Lower lobe of right lung (tissue), 2 donors: Measurements from ENCODE around the gene MEF2B. TPM values are rescaled to one million over a fixed set of nuclear protein-coding genes. Genes with fewer than 3 reads are reported as not detected.

Experiments
- ATAC-seq, 2 donors: fragments of 200-7000 bp; cut with Tn5 transposase; one replicate each; pipeline ENCODE4 v1.9.1; 2020 to 2022; ENCODE audit warnings: mild to moderate bottlenecking in 2 of 2, moderate library complexity in 2 of 2
- DNase-seq: peaks from one replicate; pipeline ENCODE4 v3.0.0-alpha.2; 2020
- H3K27ac ChIP-seq: fragments of 200-600 bp; one replicate; pipeline ENCODE4 v1.8.0; 2022
- H3K27me3 ChIP-seq: fragments of 200-600 bp; one replicate; pipeline ENCODE4 v1.8.0; 2022; ENCODE audit warnings: low read depth
- H3K36me3 ChIP-seq: fragments of 200-600 bp; one replicate; pipeline ENCODE4 v1.8.0; 2022; ENCODE audit warnings: mild to moderate bottlenecking
- H3K4me1 ChIP-seq: fragments of 200-600 bp; one replicate; pipeline ENCODE4 v1.8.0; 2022
- H3K4me3 ChIP-seq: fragments of 200-600 bp; one replicate; pipeline ENCODE4 v1.8.0; 2022; ENCODE audit warnings: mild to moderate bottlenecking
- H3K9me3 ChIP-seq: fragments of 200-600 bp; one replicate; pipeline ENCODE4 v1.8.0; 2022
- intact Hi-C: fragments of 100-400 bp; cut with DNase I; formaldehyde crosslinking; loops from one replicate; pipeline ENCODE4 v1.11.0; 2022
- total RNA-seq: library from RNA; stranded (reverse); fragmentation: NEBNext Ultra II Directional; extraction: Animal tissue kit (Norgen Biotek cat#: 25700); gene quantifications from one replicate; pipeline ENCODE4 v1.2.1, GENCODE V29; 2021
- TF ChIP-seq, protein P1 (sequence below): fragments of 200-600 bp; IDR thresholded peaks from one replicate; pipeline ENCODE4 v1.8.0; 2022; ENCODE audit warnings: antibody characterized with exemption, mild to moderate bottlenecking
- donor health status: DM: no; HTN: yes; CAD: no; lungs with severe emphysema.

Gene MEF2B
- total RNA-seq, 1 donor from 2014 or later, result 2.7 TPM

- ATAC-seq (peak; percentile 92 to 97), DNase-seq (peak; percentile 95)
- H3K27me3 ChIP-seq, result no peaks in the 10 kb centered on the region
- peaks cover 25% of the 10 kb centered on the region for H3K36me3 ChIP-seq
- peak within 1 kb of the TSS; percentile 81 for H3K27ac ChIP-seq
- H3K4me1 ChIP-seq, result peaks cover 14% of the 10 kb centered on the region
- H3K4me3 ChIP-seq, result peak within 1 kb of the TSS; percentile 89
- no peaks in the 10 kb centered on the region for H3K9me3 ChIP-seq
- intact Hi-C loops, result no loop called here
- TF ChIP-seq, protein P1, sequence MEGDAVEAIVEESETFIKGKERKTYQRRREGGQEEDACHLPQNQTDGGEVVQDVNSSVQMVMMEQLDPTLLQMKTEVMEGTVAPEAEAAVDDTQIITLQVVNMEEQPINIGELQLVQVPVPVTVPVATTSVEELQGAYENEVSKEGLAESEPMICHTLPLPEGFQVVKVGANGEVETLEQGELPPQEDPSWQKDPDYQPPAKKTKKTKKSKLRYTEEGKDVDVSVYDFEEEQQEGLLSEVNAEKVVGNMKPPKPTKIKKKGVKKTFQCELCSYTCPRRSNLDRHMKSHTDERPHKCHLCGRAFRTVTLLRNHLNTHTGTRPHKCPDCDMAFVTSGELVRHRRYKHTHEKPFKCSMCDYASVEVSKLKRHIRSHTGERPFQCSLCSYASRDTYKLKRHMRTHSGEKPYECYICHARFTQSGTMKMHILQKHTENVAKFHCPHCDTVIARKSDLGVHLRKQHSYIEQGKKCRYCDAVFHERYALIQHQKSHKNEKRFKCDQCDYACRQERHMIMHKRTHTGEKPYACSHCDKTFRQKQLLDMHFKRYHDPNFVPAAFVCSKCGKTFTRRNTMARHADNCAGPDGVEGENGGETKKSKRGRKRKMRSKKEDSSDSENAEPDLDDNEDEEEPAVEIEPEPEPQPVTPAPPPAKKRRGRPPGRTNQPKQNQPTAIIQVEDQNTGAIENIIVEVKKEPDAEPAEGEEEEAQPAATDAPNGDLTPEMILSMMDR, result no peak
Observed at GRCh38 chr19:19203012-19203856, 33.2 kb upstream of the MEF2B start, which contains the start of gene NR2C2AP. TSS of gene NR2C2AP (minus strand) at chr19:19203414. CDS start at chr19:19203060, 354 bp downstream.

- intact Hi-C loops, result no loop called here
- H3K27me3 ChIP-seq, result no peaks in the 10 kb centered on the region
- TF ChIP-seq, protein P1, result no peak
- H3K9me3 ChIP-seq, result no peaks in the 10 kb centered on the region
- peak overlapping the region; percentile 81 for H3K27ac ChIP-seq
- DNase-seq, result no peak
- peaks cover 31% of the 10 kb centered on the region for H3K36me3 ChIP-seq
- no peak for ATAC-seq
- H3K4me1 ChIP-seq, result peaks cover 14% of the 10 kb centered on the region
- H3K4me3 ChIP-seq, result peak overlapping the region; percentile 89
Observed at GRCh38 chr19:19202707-19203011, 32.6 kb upstream of the MEF2B start.

- TF ChIP-seq, protein P1, result no peak
- H3K4me1 ChIP-seq, result peaks cover 14% of the 10 kb centered on the region
- H3K27me3 ChIP-seq, result no peaks in the 10 kb centered on the region
- ATAC-seq (no peak), DNase-seq (no peak)
- H3K27ac ChIP-seq, result peak overlapping the region; percentile 81
- H3K4me3 ChIP-seq, result peak overlapping the region; percentile 89
- H3K36me3 ChIP-seq, result peaks cover 38% of the 10 kb centered on the region
- intact Hi-C loops, result no loop called here
- no peaks in the 10 kb centered on the region for H3K9me3 ChIP-seq
Observed at GRCh38 chr19:19201697-19202630, 31.9 kb upstream of the MEF2B start.

GRCh38 chr19:19193926-19194325 is 23.9 kb upstream of the MEF2B start:
- peak overlapping the region; percentile 100 for H3K27ac ChIP-seq
- H3K9me3 ChIP-seq, result no peaks in the 10 kb centered on the region
- no peak for ATAC-seq
- H3K27me3 ChIP-seq, result no peaks in the 10 kb centered on the region
- H3K4me3 ChIP-seq, result peak overlapping the region; percentile 99
- intact Hi-C loops, result no loop called here
- TF ChIP-seq, protein P1, result no peak
- DNase-seq, result no peak
- H3K36me3 ChIP-seq, result peaks cover 32% of the 10 kb centered on the region
- H3K4me1 ChIP-seq, result peaks cover 44% of the 10 kb centered on the region

- TF ChIP-seq, protein P1, result no peak
- H3K4me1 ChIP-seq, result peaks cover 44% of the 10 kb centered on the region
- peak overlapping the region; percentile 99 for H3K4me3 ChIP-seq
- intact Hi-C loops, result no loop called here
- H3K9me3 ChIP-seq, result no peaks in the 10 kb centered on the region
- ATAC-seq (no peak), DNase-seq (no peak)
- H3K36me3 ChIP-seq, result peaks cover 23% of the 10 kb centered on the region
- H3K27me3 ChIP-seq, result no peaks in the 10 kb centered on the region
- H3K27ac ChIP-seq, result peak overlapping the region; percentile 100
Observed at GRCh38 chr19:19192910-19193423, 22.9 kb upstream of the MEF2B start.
